ENCODE measurements around the gene OR1M1.

- TF ChIP-seq POLR2AphosphoS5 (IDR thresholded peaks at IDR 0.05; ENCODE audit: borderline replicate concordance, low read depth, low read length) (no peak), EZH2 (IDR thresholded peaks at IDR 0.05) (no peak), FOXP2 (optimal IDR thresholded peaks at IDR 0.05; ENCODE audit: control extremely low read depth, extremely low read length, insufficient read depth) (no peak)
These were observed 29.2 kb upstream of the OR1M1 start for GRCh38 chr19:9057505-9058258.
